ENCODE data around the gene MICAL2.

MICAL2 gene

DNA sequence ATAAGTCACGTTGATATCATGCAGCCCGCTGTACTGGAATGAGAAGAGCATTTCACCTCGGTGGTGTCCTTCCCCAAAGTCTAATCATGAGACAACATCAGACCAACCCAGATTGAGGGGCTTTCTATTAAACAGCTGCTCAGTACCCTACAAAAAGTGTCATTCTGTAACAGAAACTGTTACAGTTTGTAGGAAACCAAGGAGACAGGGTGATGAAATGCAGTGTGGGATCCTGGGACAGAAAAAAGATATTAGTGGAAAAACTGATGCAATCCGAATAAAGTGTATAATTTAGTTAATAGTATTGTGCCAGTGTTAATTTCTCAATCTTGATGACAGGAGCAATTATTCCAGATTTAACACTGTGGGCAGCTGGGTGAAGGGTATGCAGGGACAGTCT, 128.0 kb downstream of the MICAL2 start:
- no peak for TF ChIP-seq ESRRG (CRISPR knock-in tag; IDR thresholded peaks at IDR 0.05)
- TF ChIP-seq ARNTL (CRISPR knock-in tag; IDR thresholded peaks at IDR 0.05; ENCODE audit: borderline replicate concordance, low read depth): no peak
- no peak for TF ChIP-seq ZFP30 (CRISPR knock-in tag; IDR thresholded peaks at IDR 0.05)
- TF ChIP-seq, protein P1, sequence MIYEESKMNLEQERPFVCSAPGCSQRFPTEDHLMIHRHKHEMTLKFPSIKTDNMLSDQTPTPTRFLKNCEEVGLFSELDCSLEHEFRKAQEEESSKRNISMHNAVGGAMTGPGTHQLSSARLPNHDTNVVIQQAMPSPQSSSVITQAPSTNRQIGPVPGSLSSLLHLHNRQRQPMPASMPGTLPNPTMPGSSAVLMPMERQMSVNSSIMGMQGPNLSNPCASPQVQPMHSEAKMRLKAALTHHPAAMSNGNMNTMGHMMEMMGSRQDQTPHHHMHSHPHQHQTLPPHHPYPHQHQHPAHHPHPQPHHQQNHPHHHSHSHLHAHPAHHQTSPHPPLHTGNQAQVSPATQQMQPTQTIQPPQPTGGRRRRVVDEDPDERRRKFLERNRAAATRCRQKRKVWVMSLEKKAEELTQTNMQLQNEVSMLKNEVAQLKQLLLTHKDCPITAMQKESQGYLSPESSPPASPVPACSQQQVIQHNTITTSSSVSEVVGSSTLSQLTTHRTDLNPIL (CRISPR knock-in tag; IDR thresholded peaks at IDR 0.05; ENCODE audit: low read depth): no peak
- TF ChIP-seq ZNF70 (CRISPR knock-in tag; IDR thresholded peaks at IDR 0.05): no peak
- TF ChIP-seq ZNF8 (CRISPR knock-in tag; IDR thresholded peaks at IDR 0.05): no peak
- TF ChIP-seq OSR1 (CRISPR knock-in tag; IDR thresholded peaks at IDR 0.05): no peak
- TF ChIP-seq, protein P2, sequence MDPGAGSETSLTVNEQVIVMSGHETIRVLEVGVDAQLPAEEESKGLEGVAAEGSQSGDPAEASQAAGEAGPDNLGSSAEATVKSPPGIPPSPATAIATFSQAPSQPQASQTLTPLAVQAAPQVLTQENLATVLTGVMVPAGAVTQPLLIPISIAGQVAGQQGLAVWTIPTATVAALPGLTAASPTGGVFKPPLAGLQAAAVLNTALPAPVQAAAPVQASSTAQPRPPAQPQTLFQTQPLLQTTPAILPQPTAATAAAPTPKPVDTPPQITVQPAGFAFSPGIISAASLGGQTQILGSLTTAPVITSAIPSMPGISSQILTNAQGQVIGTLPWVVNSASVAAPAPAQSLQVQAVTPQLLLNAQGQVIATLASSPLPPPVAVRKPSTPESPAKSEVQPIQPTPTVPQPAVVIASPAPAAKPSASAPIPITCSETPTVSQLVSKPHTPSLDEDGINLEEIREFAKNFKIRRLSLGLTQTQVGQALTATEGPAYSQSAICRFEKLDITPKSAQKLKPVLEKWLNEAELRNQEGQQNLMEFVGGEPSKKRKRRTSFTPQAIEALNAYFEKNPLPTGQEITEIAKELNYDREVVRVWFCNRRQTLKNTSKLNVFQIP (CRISPR knock-in tag; IDR thresholded peaks at IDR 0.05; ENCODE audit: borderline replicate concordance, low read depth): no peak
- TF ChIP-seq, protein P3, sequence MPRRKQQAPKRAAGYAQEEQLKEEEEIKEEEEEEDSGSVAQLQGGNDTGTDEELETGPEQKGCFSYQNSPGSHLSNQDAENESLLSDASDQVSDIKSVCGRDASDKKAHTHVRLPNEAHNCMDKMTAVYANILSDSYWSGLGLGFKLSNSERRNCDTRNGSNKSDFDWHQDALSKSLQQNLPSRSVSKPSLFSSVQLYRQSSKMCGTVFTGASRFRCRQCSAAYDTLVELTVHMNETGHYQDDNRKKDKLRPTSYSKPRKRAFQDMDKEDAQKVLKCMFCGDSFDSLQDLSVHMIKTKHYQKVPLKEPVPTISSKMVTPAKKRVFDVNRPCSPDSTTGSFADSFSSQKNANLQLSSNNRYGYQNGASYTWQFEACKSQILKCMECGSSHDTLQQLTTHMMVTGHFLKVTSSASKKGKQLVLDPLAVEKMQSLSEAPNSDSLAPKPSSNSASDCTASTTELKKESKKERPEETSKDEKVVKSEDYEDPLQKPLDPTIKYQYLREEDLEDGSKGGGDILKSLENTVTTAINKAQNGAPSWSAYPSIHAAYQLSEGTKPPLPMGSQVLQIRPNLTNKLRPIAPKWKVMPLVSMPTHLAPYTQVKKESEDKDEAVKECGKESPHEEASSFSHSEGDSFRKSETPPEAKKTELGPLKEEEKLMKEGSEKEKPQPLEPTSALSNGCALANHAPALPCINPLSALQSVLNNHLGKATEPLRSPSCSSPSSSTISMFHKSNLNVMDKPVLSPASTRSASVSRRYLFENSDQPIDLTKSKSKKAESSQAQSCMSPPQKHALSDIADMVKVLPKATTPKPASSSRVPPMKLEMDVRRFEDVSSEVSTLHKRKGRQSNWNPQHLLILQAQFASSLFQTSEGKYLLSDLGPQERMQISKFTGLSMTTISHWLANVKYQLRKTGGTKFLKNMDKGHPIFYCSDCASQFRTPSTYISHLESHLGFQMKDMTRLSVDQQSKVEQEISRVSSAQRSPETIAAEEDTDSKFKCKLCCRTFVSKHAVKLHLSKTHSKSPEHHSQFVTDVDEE (CRISPR knock-in tag; IDR thresholded peaks at IDR 0.05): no peak
- TF ChIP-seq, protein P4, sequence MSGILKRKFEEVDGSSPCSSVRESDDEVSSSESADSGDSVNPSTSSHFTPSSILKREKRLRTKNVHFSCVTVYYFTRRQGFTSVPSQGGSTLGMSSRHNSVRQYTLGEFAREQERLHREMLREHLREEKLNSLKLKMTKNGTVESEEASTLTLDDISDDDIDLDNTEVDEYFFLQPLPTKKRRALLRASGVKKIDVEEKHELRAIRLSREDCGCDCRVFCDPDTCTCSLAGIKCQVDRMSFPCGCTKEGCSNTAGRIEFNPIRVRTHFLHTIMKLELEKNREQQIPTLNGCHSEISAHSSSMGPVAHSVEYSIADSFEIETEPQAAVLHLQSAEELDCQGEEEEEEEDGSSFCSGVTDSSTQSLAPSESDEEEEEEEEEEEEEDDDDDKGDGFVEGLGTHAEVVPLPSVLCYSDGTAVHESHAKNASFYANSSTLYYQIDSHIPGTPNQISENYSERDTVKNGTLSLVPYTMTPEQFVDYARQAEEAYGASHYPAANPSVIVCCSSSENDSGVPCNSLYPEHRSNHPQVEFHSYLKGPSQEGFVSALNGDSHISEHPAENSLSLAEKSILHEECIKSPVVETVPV (CRISPR knock-in tag; IDR thresholded peaks at IDR 0.05): no peak
- no peak for TF ChIP-seq ZC3H10 (CRISPR knock-in tag; IDR thresholded peaks at IDR 0.05)
- TF ChIP-seq PPARA (CRISPR knock-in tag; IDR thresholded peaks at IDR 0.05; ENCODE audit: borderline replicate concordance): no peak
- TF ChIP-seq RARB (CRISPR knock-in tag; IDR thresholded peaks at IDR 0.05): no peak
- no peak for ATAC-seq

DNA sequence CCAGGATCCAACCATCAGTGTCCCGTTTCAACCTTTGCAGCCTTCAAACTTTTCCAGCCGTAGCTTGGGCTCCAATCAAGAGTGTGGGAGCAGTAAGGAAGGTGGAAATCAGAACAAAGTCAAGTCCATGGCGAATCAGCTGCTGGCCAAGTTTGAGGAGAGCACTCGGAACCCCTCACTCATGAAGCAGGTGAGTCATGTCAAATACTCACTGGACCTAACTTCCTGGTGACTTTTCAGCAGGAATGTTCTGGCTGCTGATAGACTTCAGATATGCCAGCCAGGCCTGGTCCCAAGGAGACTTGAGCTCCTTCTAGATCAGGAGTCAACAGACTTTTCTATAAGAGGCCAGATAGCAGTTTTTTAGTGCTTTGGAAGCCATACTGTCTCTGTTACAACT, 129.0 kb downstream of the MICAL2 start:
- ATAC-seq: no peak
- no peak for TF ChIP-seq ZNF70 (CRISPR knock-in tag; IDR thresholded peaks at IDR 0.05)
- TF ChIP-seq ZFP30 (CRISPR knock-in tag; IDR thresholded peaks at IDR 0.05): no peak
- TF ChIP-seq, protein P2 (CRISPR knock-in tag; IDR thresholded peaks at IDR 0.05; ENCODE audit: borderline replicate concordance, low read depth): no peak
- TF ChIP-seq CSDC2 (CRISPR knock-in tag; IDR thresholded peaks at IDR 0.05): no peak
- no peak for TF ChIP-seq OSR1 (CRISPR knock-in tag; IDR thresholded peaks at IDR 0.05)
- no peak for TF ChIP-seq GLIS3 (CRISPR knock-in tag; IDR thresholded peaks at IDR 0.05)
- TF ChIP-seq, protein P1 (CRISPR knock-in tag; IDR thresholded peaks at IDR 0.05; ENCODE audit: low read depth): no peak
- no peak for TF ChIP-seq ZC3H10 (CRISPR knock-in tag; IDR thresholded peaks at IDR 0.05)
- TF ChIP-seq ZNF8 (CRISPR knock-in tag; IDR thresholded peaks at IDR 0.05): no peak
- no peak for TF ChIP-seq ESRRG (CRISPR knock-in tag; IDR thresholded peaks at IDR 0.05)
- TF ChIP-seq, protein P3 (CRISPR knock-in tag; IDR thresholded peaks at IDR 0.05): no peak
- no peak for TF ChIP-seq ZFP3 (CRISPR knock-in tag; IDR thresholded peaks at IDR 0.05)
- no peak for TF ChIP-seq BACH2 (CRISPR knock-in tag; IDR thresholded peaks at IDR 0.05; ENCODE audit: borderline replicate concordance)
- no peak for TF ChIP-seq TOX (CRISPR knock-in tag; IDR thresholded peaks at IDR 0.05; ENCODE audit: borderline replicate concordance)
- TF ChIP-seq, protein P4 (CRISPR knock-in tag; IDR thresholded peaks at IDR 0.05): no peak
- TF ChIP-seq SNAI2 (CRISPR knock-in tag; IDR thresholded peaks at IDR 0.05): no peak
- no peak for TF ChIP-seq RARB (CRISPR knock-in tag; IDR thresholded peaks at IDR 0.05)
- TF ChIP-seq ARNTL (CRISPR knock-in tag; IDR thresholded peaks at IDR 0.05; ENCODE audit: borderline replicate concordance, low read depth): no peak
- TF ChIP-seq ISL1 (CRISPR knock-in tag; IDR thresholded peaks at IDR 0.05): no peak
